ENCODE measurements around the gene KIAA0232. TPM values are rescaled to one million over a fixed set of nuclear protein-coding genes. Genes with fewer than 3 reads are reported as not detected.

KIAA0232 gene
- total RNA-seq (10 to 100 TPM; 21.0 to 45.2 (median 28.6) TPM), polyA plus RNA-seq (10 to 100 TPM in 1 of 3 donors, 1 to 10 TPM in 2; 7.3 to 27.1 (median 8.3) TPM)
- long read RNA-seq, donor 1, partial matches to known transcripts: 0 of 2 reads
- long read RNA-seq, donor 1, other reads (novel, unspliced or antisense): 0 of 2 reads
- long read RNA-seq, donor 2, full-length matches to known transcripts: 5 of 10 reads
- long read RNA-seq, donor 2, partial matches to known transcripts: 5 of 10 reads
- long read RNA-seq, donor 2, other reads (novel, unspliced or antisense): 0 of 10 reads
- long read RNA-seq, donor 3, full-length matches to known transcripts: 1 of 1 reads
- long read RNA-seq, donor 3, partial matches to known transcripts: 0 of 1 reads
- long read RNA-seq, donor 3, other reads (novel, unspliced or antisense): 0 of 1 reads
- long read RNA-seq, donor 4, partial matches to known transcripts: 6 of 7 reads
- long read RNA-seq, donor 4, other reads (novel, unspliced or antisense): 1 of 7 reads
- long read RNA-seq, donor 5, full-length matches to known transcripts: 2 of 10 reads
- long read RNA-seq, donor 5, partial matches to known transcripts: 7 of 10 reads
- long read RNA-seq, donor 5, other reads (novel, unspliced or antisense): 1 of 10 reads
- long read RNA-seq, donor 6, partial matches to known transcripts: 1 of 4 reads
- long read RNA-seq, donor 6, other reads (novel, unspliced or antisense): 3 of 4 reads
- long read RNA-seq, donor 7, partial matches to known transcripts: 0 of 1 reads
- long read RNA-seq, donor 7, other reads (novel, unspliced or antisense): 0 of 1 reads
- long read RNA-seq, donor 8, full-length matches to known transcripts: 2 of 2 reads
- long read RNA-seq, donor 8, partial matches to known transcripts: 0 of 2 reads
- long read RNA-seq, donor 8, other reads (novel, unspliced or antisense): 0 of 2 reads
- long read RNA-seq, donor 9: 0 reads
- long read RNA-seq, donor 10: 0 reads

- DNase-seq: peak; percentile 89 to 94 (median 91)
- peak in 2 of 6 experiments; percentile 24 to 39 for TF ChIP-seq CTCF (IDR thresholded peaks at IDR 0.05)
- peak; percentile 87 to 91 for TF ChIP-seq POLR2A (IDR thresholded peaks at IDR 0.05)
- Histone ChIP-seq H3K27me3 (no peaks in the 10 kb centered on the region), H3K4me1 (replicated peaks in 1 of 2) (peaks cover 6 to 32% of the 10 kb centered on the region in 2 donors), H3K4me3 (peak within 1 kb of the TSS; percentile 27 to 96 (median 89)), H3K9me3 (replicated peaks in 1 of 3) (no peaks in the 10 kb centered on the region), H3K36me3 (replicated peaks in 1 of 2) (no peaks in the 10 kb centered on the region), H3K27ac (peak within 1 kb of the TSS; percentile 88 to 99 (median 98))
- intact Hi-C loops (cut with DNase I): no loop called here
- WGBS, 4 donors: 0 to 1% (median 0%) methylated on average over 10 to 100 of the region's 100 CpGs
These were observed at the start of gene KIAA0232 for GRCh38 chr4:6782147-6782845. TSS of gene KIAA0232 (plus strand) at chr4:6782727. CDS start at chr4:6824454, 41,727 bp downstream.

GRCh38 chr4:6733358-6734164 is 49.0 kb upstream of the KIAA0232 start:
- H3K4me1 ChIP-seq (replicated peaks in 1 of 2): peaks cover 9 to 10% of the 10 kb centered on the region in 2 donors
- TF ChIP-seq POLR2A (IDR thresholded peaks at IDR 0.05): no peak
- no peaks in the 10 kb centered on the region for H3K36me3 ChIP-seq (replicated peaks in 1 of 2)
- H3K27me3 ChIP-seq: no peaks in the 10 kb centered on the region
- 92 to 94% (median 93%) methylated on average over 17 to 27 of the region's 27 CpGs for WGBS, 4 donors
- peak in 1 of 7 donors; percentile 41 for DNase-seq
- no peak overlapping the region for H3K4me3 ChIP-seq
- H3K9me3 ChIP-seq (replicated peaks in 1 of 3): no peaks in the 10 kb centered on the region
- H3K27ac ChIP-seq: peak overlapping the region in 1 of 5 donors; percentile 75
- intact Hi-C loops (cut with DNase I): no loop called here

GRCh38 chr4:6734165-6734786 is 48.3 kb upstream of the KIAA0232 start:
- no peaks in the 10 kb centered on the region for H3K27me3 ChIP-seq
- no peak overlapping the region for H3K4me3 ChIP-seq
- WGBS, 4 donors: 86 to 90% (median 88%) methylated on average over 16 of the region's 16 CpGs
- H3K4me1 ChIP-seq (replicated peaks in 1 of 2): peaks cover 9 to 10% of the 10 kb centered on the region in 2 donors
- no peaks in the 10 kb centered on the region for H3K9me3 ChIP-seq (replicated peaks in 1 of 3)
- H3K36me3 ChIP-seq (replicated peaks in 1 of 2): no peaks in the 10 kb centered on the region
- H3K27ac ChIP-seq: no peak overlapping the region
- DNase-seq: peak in 2 of 7 donors; percentile 20 to 31
- TF ChIP-seq POLR2A (IDR thresholded peaks at IDR 0.05) (no peak), CTCF (IDR thresholded peaks at IDR 0.05) (no peak)
- intact Hi-C loops (cut with DNase I): no loop called here
